ENCODE measurements around the gene ZIC4. TPM values are rescaled to one million over a fixed set of nuclear protein-coding genes. Genes with fewer than 3 reads are reported as not detected.

Gene ZIC4
- total and polyA plus RNA-seq, 2 of the 4 experiments (the other 2 are of a cell fraction): not detected

DNA sequence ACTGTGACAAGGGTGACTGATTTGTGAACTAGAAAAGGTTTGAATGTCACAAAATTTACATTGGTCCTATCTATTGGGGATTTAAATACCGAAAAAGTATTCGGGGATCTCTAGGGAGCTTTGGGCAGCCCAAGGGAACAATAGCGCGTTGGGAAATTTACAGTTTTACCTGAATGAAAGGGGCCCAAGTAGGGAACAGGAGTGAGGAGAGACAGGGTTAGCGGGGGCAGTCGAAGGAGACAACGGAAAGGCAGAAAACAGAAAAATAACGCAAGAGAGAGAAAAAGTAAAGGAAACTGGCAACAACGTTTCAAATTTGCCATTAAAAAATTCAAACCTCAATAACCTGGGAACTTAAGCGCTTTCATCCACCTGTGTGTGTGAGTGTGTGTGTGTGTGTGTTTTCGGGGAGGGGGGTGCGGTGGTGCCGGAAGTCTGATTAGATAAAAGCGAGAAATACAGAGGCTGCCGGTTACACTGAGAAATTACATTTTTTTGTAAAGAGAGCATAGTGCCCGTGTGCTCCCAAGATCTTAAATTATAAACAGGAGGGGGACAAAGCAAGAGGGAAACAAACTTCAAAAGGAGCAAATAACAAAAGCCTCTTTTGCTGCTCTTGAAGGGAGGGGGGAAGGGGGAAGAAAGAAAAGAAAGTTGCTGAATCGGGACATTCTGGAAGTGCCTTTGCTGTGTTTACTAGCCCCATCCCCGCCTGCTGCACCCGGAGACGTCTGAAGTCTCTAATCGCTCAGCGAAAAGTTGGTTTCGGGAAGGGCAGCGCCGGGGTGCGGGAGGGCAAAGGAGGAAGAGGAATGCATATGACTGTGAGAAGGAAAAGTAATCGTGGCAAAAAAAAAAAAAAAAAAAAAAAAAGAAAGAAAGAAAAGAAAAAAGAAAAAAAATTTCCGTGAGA lies 2.1 kb upstream of the ZIC4 start:
- Histone ChIP-seq H3K9me1 (ENCODE audit: insufficient read depth, low read length) (0 out of 2 replicates have a peak, but pooled peaks cover 3% of the 10 kb centered on the region), H2BK15ac (ENCODE audit: low read depth, low read length) (no peak overlapping the region), H3K9me3 (ENCODE audit: control insufficient read depth, insufficient read depth, low read length) (peaks cover 22% of the 10 kb centered on the region), H2BK5ac (ENCODE audit: low read depth, low read length, poor library complexity, severe bottlenecking) (no peak overlapping the region), H3K14ac (replicated peaks; ENCODE audit: low read depth, low read length) (no peak overlapping the region), H3K36me3 (ENCODE audit: control insufficient read depth, insufficient read depth, low read length) (no peaks in the 10 kb centered on the region), H3K27ac (ENCODE audit: insufficient read depth, low read length) (no peak overlapping the region), H2BK20ac (ENCODE audit: low read depth, low read length) (no peak overlapping the region), H4K5ac (ENCODE audit: low read depth, low read length) (no peak overlapping the region), H3K79me1 (ENCODE audit: low read depth in 1 of 2, low read length in 2 of 2) (no peaks in the 10 kb centered on the region), H4K91ac (ENCODE audit: insufficient read depth, low read depth, low read length) (no peak overlapping the region), H2AK5ac (ENCODE audit: low read depth, low read length) (no peak overlapping the region), H3K27me3 (ENCODE audit: control insufficient read depth, insufficient read depth, low read length) (peaks cover 100% of the 10 kb centered on the region), H3K56ac (ENCODE audit: extremely low read depth, insufficient read depth, low read length) (no peak overlapping the region), H3K9ac (ENCODE audit: low read depth, low read length) (no peak overlapping the region), H4K8ac (ENCODE audit: low read depth in 2 of 2, low read length in 2 of 2) (no peak overlapping the region), H3K23ac (ENCODE audit: low read depth, low read length) (no peak overlapping the region; the same call in 1 of the 2 replicates), H2BK120ac (ENCODE audit: low read depth, low read length) (no peak overlapping the region), H3K4me3 (ENCODE audit: insufficient read depth, low read depth, low read length) (no peak overlapping the region), H3K4me1 (ENCODE audit: control insufficient read depth, insufficient read depth, low read length) (no peaks in the 10 kb centered on the region), H2AK9ac (replicated peaks; ENCODE audit: low read depth, low read length, poor library complexity) (no peak overlapping the region), H2AFZ (replicated peaks; ENCODE audit: low read length, poor library complexity) (no peak overlapping the region), H4K20me1 (ENCODE audit: insufficient read depth, low read length) (0 out of 2 replicates have a peak, but pooled peaks cover 3% of the 10 kb centered on the region), H3K18ac (ENCODE audit: low read depth, low read length) (no peak overlapping the region), H3K4me2 (ENCODE audit: low read depth, low read length) (no peak overlapping the region), H3K4ac (ENCODE audit: low read depth, low read length) (no peak overlapping the region)
- intact Hi-C loops (cut with micrococcal nuclease): no loop called here
- DNase-seq (no peak), ATAC-seq (ENCODE audit: low read depth) (no peak)
- dilution Hi-C loops (cut with HindIII; ENCODE audit: low sequenced_read_pairs, unreplicated experiment): no loop called here
- POLR2A ChIA-PET (ENCODE audit: unreplicated experiment): no interaction called here
- in situ Hi-C loops (cut with MboI; ENCODE audit: low sequenced_read_pairs): no loop called here
- TF ChIP-seq RFX5 (IDR thresholded peaks at IDR 0.05; ENCODE audit: low read depth, low read length) (no peak), FOS (IDR thresholded peaks at IDR 0.05; ENCODE audit: low read depth, low read length) (no peak), BHLHE40 (IDR thresholded peaks at IDR 0.05; ENCODE audit: low read depth, low read length) (no peak), RAD21 (IDR thresholded peaks at IDR 0.05; ENCODE audit: low read length) (no peak), CEBPB (IDR thresholded peaks at IDR 0.05; ENCODE audit: low read depth, low read length) (no peak), MAZ (IDR thresholded peaks at IDR 0.05; ENCODE audit: borderline replicate concordance, low read depth, low read length) (no peak), SMC3 (IDR thresholded peaks at IDR 0.05; ENCODE audit: low read depth, low read length) (no peak), POLR2A (IDR thresholded peaks at IDR 0.05; ENCODE audit: low read depth, low read length) (no peak)
- TF ChIP-seq, protein P1, sequence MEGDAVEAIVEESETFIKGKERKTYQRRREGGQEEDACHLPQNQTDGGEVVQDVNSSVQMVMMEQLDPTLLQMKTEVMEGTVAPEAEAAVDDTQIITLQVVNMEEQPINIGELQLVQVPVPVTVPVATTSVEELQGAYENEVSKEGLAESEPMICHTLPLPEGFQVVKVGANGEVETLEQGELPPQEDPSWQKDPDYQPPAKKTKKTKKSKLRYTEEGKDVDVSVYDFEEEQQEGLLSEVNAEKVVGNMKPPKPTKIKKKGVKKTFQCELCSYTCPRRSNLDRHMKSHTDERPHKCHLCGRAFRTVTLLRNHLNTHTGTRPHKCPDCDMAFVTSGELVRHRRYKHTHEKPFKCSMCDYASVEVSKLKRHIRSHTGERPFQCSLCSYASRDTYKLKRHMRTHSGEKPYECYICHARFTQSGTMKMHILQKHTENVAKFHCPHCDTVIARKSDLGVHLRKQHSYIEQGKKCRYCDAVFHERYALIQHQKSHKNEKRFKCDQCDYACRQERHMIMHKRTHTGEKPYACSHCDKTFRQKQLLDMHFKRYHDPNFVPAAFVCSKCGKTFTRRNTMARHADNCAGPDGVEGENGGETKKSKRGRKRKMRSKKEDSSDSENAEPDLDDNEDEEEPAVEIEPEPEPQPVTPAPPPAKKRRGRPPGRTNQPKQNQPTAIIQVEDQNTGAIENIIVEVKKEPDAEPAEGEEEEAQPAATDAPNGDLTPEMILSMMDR (conservative IDR thresholded peaks at IDR 0.05; ENCODE audit: low read depth, low read length): no peak
- WGBS, 2 experiments (ENCODE audit: extremely low coverage in 2 of 2, insufficient read length in 1 of 2): 5% methylated on average over 6 of the region's 28 CpGs; no CpG with 5 or more reads in 1 of the 2 experiments
- CTCF ChIA-PET: no interaction called here
- no TSS peak for BruUV-seq (replicated peaks)
